OCI-LY3 (cell line): Measurements from ENCODE around the gene UBE2U.

Source experiments
- H2AFZ ChIP-seq: fragments of 200-600, 300-600 bp; shearing (Covaris generic); 2 replicates; pipeline ENCODE4 v1.6.0; 2014; ENCODE audit warnings: antibody characterized with exemption, low read depth, low read length
- H3K27ac ChIP-seq: fragments of 200-600, 300-600 bp; sonication (generic); 2 replicates; pipeline ENCODE4 v1.5.1; 2014; ENCODE audit warnings: mild to moderate bottlenecking, low read length, moderate library complexity, mixed read lengths
- H3K27me3 ChIP-seq: fragments of 200-600, 300-600 bp; sonication (generic); 2 replicates; pipeline ENCODE4 v1.6.1; 2014; ENCODE audit warnings: low read depth, low read length, mixed read lengths
- H3K36me3 ChIP-seq: fragments of 200-600, 300-600 bp; sonication (generic); replicated peaks from 2 replicates; pipeline ENCODE3; 2014; ENCODE audit warnings: low read depth, low read length, mixed read lengths
- H3K4me1 ChIP-seq: fragments of 300-600, 200-600 bp; sonication (generic); 2 replicates; pipeline ENCODE4 v1.6.1; 2014; ENCODE audit warnings: low read length, mixed read lengths
- H3K4me2 ChIP-seq: fragments of 200-600, 300-600 bp; sonication (generic); 2 replicates; pipeline ENCODE4 v1.6.1; 2014; ENCODE audit warnings: low read length, mixed read lengths
- H3K4me3 ChIP-seq: fragments of 300-600, 200-600 bp; sonication (generic); 2 replicates; pipeline ENCODE4 v1.5.1; 2014; ENCODE audit warnings: antibody characterized with exemption, mild to moderate bottlenecking, low read length, moderate library complexity
- H3K79me2 ChIP-seq: fragments of 300-600, 200-600 bp; shearing (Covaris generic); 2 replicates; pipeline ENCODE4 v1.6.1; 2014; ENCODE audit warnings: mild to moderate bottlenecking, low read length, mixed read lengths
- H3K9ac ChIP-seq: fragments of 300-600, 200-600 bp; shearing (Covaris generic); 2 replicates; pipeline ENCODE4 v1.6.0; 2014; ENCODE audit warnings: mild to moderate bottlenecking, low read length, moderate library complexity
- H3K9me3 ChIP-seq: fragments of 200-600, 300-600 bp; shearing (Covaris generic); 2 replicates; pipeline ENCODE4 v1.6.1; 2014; ENCODE audit warnings: low read length, mixed read lengths; ENCODE audit not compliant: insufficient read depth
- H4K20me1 ChIP-seq: fragments of 200-600, 300-600 bp; sonication (generic); 2 replicates; pipeline ENCODE4 v1.6.1; 2016; ENCODE audit warnings: low read length, mixed read lengths; ENCODE audit not compliant: insufficient read depth
- CTCF ChIP-seq: fragments of 200-600, 300-600 bp; sonication (generic); IDR thresholded peaks from 2 replicates; pipeline ENCODE4 v1.5.1; 2014; ENCODE audit warnings: antibody characterized with exemption, low read length, low read depth
- EZH2phosphoT487 ChIP-seq: fragments of 200-600 bp; shearing (Covaris generic); IDR thresholded peaks from 2 replicates; pipeline ENCODE4 v1.6.1; 2018; ENCODE audit warnings: antibody characterized with exemption, mixed run types, low read depth

UBE2U gene

GRCh38 chr1:64167176-64167575, 36.2 kb upstream of the UBE2U start:
- Histone ChIP-seq H3K27me3 (no peaks in the 10 kb centered on the region), H4K20me1 (no peaks in the 10 kb centered on the region)

GRCh38 chr1:64171246-64171645, 32.2 kb upstream of the UBE2U start:
- Histone ChIP-seq H3K27ac (no peak overlapping the region), H3K9me3 (no peaks in the 10 kb centered on the region), H3K27me3 (no peaks in the 10 kb centered on the region), H3K4me2 (no peak overlapping the region), H2AFZ (no peak overlapping the region), H3K36me3 (no peaks in the 10 kb centered on the region), H3K9ac (no peak overlapping the region), H4K20me1 (no peaks in the 10 kb centered on the region), H3K4me3 (no peak overlapping the region), H3K4me1 (0 out of 2 replicates have a peak, but pooled peaks cover 4% of the 10 kb centered on the region), H3K79me2 (no peaks in the 10 kb centered on the region)
- TF ChIP-seq CTCF = no peak
- TF ChIP-seq EZH2phosphoT487 = no peak

More at GRCh38 chr1:64167176-64167575, 36.2 kb upstream of the UBE2U start:
- Histone ChIP-seq H3K4me2 (no peak overlapping the region), H3K9me3 (no peaks in the 10 kb centered on the region), H3K79me2 (no peaks in the 10 kb centered on the region), H3K9ac (no peak overlapping the region), H3K27ac (no peak overlapping the region), H3K36me3 (no peaks in the 10 kb centered on the region), H3K4me1 (0 out of 2 replicates have a peak, but pooled peaks cover 4% of the 10 kb centered on the region), H2AFZ (no peak overlapping the region), H3K4me3 (no peak overlapping the region)
- no peak for TF ChIP-seq EZH2phosphoT487
- no peak for TF ChIP-seq CTCF

GRCh38 chr1:64171797-64172281, 31.6 kb upstream of the UBE2U start:
- Histone ChIP-seq H3K4me3 (no peak overlapping the region), H3K9me3 (no peaks in the 10 kb centered on the region), H3K36me3 (no peaks in the 10 kb centered on the region), H3K9ac (no peak overlapping the region), H3K4me1 (0 out of 2 replicates have a peak, but pooled peaks cover 4% of the 10 kb centered on the region), H3K27ac (no peak overlapping the region), H3K4me2 (no peak overlapping the region), H4K20me1 (no peaks in the 10 kb centered on the region), H3K79me2 (no peaks in the 10 kb centered on the region), H3K27me3 (no peaks in the 10 kb centered on the region), H2AFZ (no peak overlapping the region)
- TF ChIP-seq CTCF = no peak

GRCh38 chr1:64172458-64172983, 30.9 kb upstream of the UBE2U start:
- Histone ChIP-seq H3K4me2 (no peak overlapping the region), H3K9ac (no peak overlapping the region), H4K20me1 (no peaks in the 10 kb centered on the region), H3K9me3 (no peaks in the 10 kb centered on the region), H3K4me3 (no peak overlapping the region), H2AFZ (no peak overlapping the region), H3K27ac (no peak overlapping the region), H3K36me3 (no peaks in the 10 kb centered on the region), H3K79me2 (no peaks in the 10 kb centered on the region), H3K4me1 (0 out of 2 replicates have a peak, but pooled peaks cover 4% of the 10 kb centered on the region), H3K27me3 (no peaks in the 10 kb centered on the region)
- TF ChIP-seq CTCF = no peak
- TF ChIP-seq EZH2phosphoT487 = no peak
